Activated CD4-positive, alpha-beta T cell treated with anti-CD3 and anti-CD28 coated beads, Interleukin-2, amount 10 ng/mL, durations not matched to agents 7 days and 5 days (primary cell): ENCODE data around the gene TRIP6. TPM values are rescaled to one million over a fixed set of nuclear protein-coding genes. Genes with fewer than 3 reads are reported as not detected.
A peak's percentile ranks its signal among the peaks of the same experiment; 100 is the strongest.
"Not testable (repeated sequence)": the region's sequence is repeated elsewhere in the genome, so short reads cannot be mapped to it uniquely, and the experiment has no call there.

Experiments used
- CTCF ChIA-PET: fragments of 350-600 bp; sonication (Branson Sonifier 250); formaldehyde crosslinking; loops from one replicate; lab custom pipeline; 2021; ENCODE audit warnings: antibody characterized with exemption; lab: Charles Lee
- POLR2A ChIA-PET: fragments of 350-600 bp; sonication (Branson Sonifier 250); formaldehyde crosslinking; loops from one replicate; lab custom pipeline; 2021; ENCODE audit warnings: antibody characterized with exemption; lab: Charles Lee
- DNase-seq: peaks from one replicate; pipeline ENCODE4 v3.0.0-alpha.2; 2020
- H3K27ac Mint-ChIP-seq: one replicate; pipeline ENCODE4 v1.8.0; 2021; ENCODE audit warnings: mild to moderate bottlenecking, moderate library complexity, mixed read lengths
- H3K27me3 Mint-ChIP-seq: one replicate; pipeline ENCODE4 v1.8.0; 2021; ENCODE audit warnings: mixed read lengths
- H3K36me3 Mint-ChIP-seq: one replicate; pipeline ENCODE4 v1.8.0; 2021; ENCODE audit warnings: low read depth, mixed read lengths
- H3K4me1 Mint-ChIP-seq: one replicate; pipeline ENCODE4 v1.8.0; 2021; ENCODE audit warnings: mixed read lengths
- H3K4me3 Mint-ChIP-seq: one replicate; pipeline ENCODE4 v1.8.0; 2021; ENCODE audit warnings: mild to moderate bottlenecking, moderate library complexity, mixed read lengths
- H3K9me3 Mint-ChIP-seq: one replicate; pipeline ENCODE4 v1.8.0; 2021; ENCODE audit warnings: mixed read lengths
- total RNA-seq, 2 experiments: library from RNA; stranded (reverse); gene quantifications; one replicate each; pipeline ENCODE4 v1.2.3, GENCODE V29; 2021

The TRIP6 gene
- total RNA-seq, 2 experiments from 2014 or later: 24.8 to 34.2 TPM

DNA sequence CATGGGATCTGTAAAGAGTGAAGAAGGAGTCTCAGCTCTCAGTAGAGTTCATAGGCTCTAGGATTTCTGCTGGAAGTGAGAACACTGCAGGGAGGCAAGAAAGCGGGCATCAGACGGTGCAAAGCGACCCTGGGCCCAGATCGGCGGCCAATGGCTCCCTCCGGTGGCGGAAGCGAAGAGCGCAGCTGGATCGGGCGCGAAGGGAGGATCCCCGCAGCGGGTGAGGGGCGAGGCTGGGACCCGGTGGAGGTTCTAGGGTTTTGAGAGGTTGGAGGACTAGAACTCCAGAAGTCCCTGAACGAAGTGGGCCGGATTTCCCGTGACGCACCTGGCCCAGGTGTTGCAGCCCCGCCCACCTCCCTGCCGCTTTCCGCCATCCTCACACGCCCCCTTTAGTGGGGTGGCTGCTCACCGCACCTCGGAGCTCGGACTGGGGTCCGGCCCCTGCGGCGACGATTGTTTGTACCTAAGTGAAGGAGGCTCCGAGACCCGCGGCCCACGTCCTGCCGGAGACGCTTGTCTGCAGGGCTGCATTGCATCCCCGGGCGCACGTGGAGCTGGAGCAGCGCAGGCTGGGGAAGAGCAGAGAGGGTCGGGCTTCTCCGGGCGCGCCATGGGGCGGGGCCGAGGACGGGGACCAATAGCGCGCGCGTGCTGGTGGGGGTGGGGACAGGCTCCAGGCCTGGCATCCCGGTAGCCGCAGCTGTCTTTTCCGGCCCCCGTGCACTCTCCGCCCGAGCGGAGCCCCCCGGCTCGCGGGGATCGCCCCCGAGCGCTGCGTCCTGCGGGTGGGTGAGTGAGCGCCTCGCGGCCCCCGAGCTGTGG lies 14.9 kb upstream of the TRIP6 start, which contains the start of gene SLC12A9:
Gene SLC12A9, plus strand, starts transcription at position 666 of the 825 bp plus-strand sequence. CDS start 1,485 bp downstream, outside the sequence.
- Mint-ChIP-seq H3K27me3 (no peaks in the 10 kb centered on the region), H3K36me3 (peaks cover 10% of the 10 kb centered on the region), H3K9me3 (no peaks in the 10 kb centered on the region), H3K4me3 (peak within 1 kb of the TSS; percentile 97), H3K4me1 (peaks cover 22% of the 10 kb centered on the region), H3K27ac (peak within 1 kb of the TSS; percentile 80)
- ChIA-PET POLR2A (interaction anchor here (0.5 to 0.8 kb wide), 6 partner anchors 15 to 471 kb away, joined by 3 to 6 read pairs (median 3); partner anchors contain the start of gene POP7), CTCF (interaction anchor here (0.6 to 4.4 kb wide), 30 partner anchors 9 to 416 kb away, joined by 3 to 40 read pairs (median 3); partner anchors contain the start of genes GIGYF1, GNB2, MOSPD3 and POP7)
- peak; percentile 89 for DNase-seq

DNA sequence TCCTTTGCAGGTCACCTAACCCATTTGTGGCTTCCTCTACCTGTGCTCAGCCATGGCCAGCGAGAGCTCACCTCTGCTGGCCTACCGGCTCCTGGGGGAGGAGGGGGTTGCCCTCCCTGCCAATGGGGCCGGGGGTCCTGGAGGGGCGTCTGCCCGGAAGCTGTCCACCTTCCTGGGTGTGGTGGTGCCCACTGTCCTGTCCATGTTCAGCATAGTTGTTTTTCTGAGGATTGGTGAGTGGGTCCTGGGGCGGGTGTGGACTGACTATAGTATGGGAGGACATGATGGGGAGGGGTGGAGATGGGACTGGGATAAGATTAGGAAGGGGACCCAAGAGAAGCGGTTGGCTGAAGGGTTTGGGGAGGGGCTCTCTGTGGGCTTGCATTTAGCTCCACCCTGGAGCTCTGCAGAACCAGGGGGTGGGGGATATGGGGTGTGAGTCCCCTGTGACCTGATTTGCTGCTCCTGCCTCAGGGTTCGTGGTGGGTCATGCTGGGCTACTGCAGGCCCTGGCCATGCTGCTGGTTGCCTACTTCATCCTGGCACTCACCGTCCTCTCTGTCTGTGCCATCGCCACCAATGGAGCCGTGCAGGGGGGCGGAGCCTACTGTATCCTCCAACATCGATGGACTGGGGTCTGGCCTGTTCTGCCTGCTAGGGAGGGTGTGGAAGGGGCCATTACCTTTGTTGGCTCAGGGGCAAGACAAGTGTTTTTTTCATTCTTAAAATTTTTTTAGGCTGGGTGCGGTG lies 12.9 kb upstream of the TRIP6 start:
- DNase-seq: no peak
- Mint-ChIP-seq H3K4me3 (peak overlapping the region; percentile 97), H3K36me3 (peaks cover 13% of the 10 kb centered on the region), H3K27ac (peak overlapping the region; percentile 9), H3K9me3 (no peaks in the 10 kb centered on the region), H3K27me3 (no peaks in the 10 kb centered on the region), H3K4me1 (peaks cover 22% of the 10 kb centered on the region)
- ChIA-PET POLR2A (no interaction called here), CTCF (interaction anchor here (0.7 to 4.4 kb wide), 5 partner anchors 10 to 161 kb away, joined by 3 to 40 read pairs (median 14); partner anchors contain the start of genes ACHE, GIGYF1 and POP7)

DNA sequence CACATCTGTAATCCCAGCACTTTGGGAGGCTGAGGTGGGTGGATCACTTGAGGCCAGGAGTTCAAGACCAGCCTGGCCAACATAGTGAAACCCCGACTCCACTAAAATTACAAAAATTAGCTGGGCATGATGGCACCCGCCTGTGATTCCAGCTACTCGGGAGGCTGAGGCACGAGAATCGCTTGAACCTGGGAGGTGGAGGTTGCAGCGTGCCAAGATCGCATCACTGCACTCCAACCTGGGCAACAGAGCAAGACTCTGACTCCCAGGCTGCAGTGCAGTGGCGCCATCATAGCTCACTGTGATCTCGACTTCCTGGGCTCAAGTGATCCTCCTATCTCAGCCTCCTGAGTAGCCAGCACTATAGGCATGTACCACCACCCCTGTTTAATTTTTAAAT lies 12.3 kb upstream of the TRIP6 start:
- H3K9me3 Mint-ChIP-seq, H3K27me3 Mint-ChIP-seq, CTCF ChIA-PET, POLR2A ChIA-PET, DNase-seq, H3K4me3 Mint-ChIP-seq, H3K27ac Mint-ChIP-seq: not testable (repeated sequence)
- peaks cover 17% of the 10 kb centered on the region for H3K36me3 Mint-ChIP-seq
- H3K4me1 Mint-ChIP-seq: peaks cover 22% of the 10 kb centered on the region

DNA sequence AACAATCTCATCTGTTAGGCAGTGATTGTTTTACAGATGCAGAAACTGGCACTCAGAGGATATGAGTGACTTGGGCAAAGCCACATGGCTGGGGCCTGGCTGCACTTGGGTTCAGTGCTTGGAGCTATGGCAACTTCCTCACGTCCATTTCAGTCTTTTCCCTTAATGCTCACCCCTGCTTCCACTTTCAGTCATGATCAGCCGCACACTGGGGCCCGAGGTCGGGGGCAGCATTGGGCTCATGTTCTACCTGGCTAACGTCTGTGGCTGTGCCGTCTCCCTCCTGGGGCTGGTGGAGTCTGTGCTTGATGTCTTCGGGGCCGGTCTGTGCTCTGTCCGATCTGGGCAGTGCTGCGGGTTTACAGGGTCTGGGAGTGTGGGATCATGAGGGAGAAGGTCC lies 11.7 kb upstream of the TRIP6 start:
- DNase-seq: no peak
- CTCF ChIA-PET: interaction anchor here (0.6 to 2.6 kb wide), 3 partner anchors 150 to 430 kb away, joined by 3 to 13 read pairs (median 4); partner anchors contain the start of gene POP7
- Mint-ChIP-seq H3K36me3 (peaks cover 23% of the 10 kb centered on the region), H3K9me3 (no peaks in the 10 kb centered on the region), H3K4me1 (peaks cover 22% of the 10 kb centered on the region), H3K4me3 (no peak overlapping the region), H3K27me3 (no peaks in the 10 kb centered on the region), H3K27ac (no peak overlapping the region)
- POLR2A ChIA-PET: no interaction called here

DNA sequence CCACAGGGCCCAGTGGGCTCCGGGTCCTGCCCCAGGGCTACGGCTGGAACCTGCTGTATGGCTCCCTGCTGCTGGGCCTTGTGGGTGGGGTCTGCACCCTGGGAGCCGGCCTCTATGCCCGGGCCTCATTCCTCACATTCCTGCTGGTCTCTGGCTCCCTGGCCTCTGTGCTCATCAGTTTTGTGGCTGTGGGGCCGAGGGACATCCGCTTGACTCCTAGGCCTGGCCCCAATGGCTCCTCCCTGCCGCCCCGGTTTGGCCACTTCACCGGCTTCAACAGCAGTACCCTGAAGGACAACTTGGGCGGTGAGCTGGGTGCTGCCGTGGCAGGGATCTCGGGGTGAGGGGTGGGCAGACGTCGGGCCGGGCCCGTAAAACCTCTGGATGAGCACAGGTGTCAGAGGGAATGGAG lies 10.3 kb upstream of the TRIP6 start:
- POLR2A ChIA-PET: no interaction called here
- no peak overlapping the region for H3K4me3 Mint-ChIP-seq
- no peak for DNase-seq

DNA sequence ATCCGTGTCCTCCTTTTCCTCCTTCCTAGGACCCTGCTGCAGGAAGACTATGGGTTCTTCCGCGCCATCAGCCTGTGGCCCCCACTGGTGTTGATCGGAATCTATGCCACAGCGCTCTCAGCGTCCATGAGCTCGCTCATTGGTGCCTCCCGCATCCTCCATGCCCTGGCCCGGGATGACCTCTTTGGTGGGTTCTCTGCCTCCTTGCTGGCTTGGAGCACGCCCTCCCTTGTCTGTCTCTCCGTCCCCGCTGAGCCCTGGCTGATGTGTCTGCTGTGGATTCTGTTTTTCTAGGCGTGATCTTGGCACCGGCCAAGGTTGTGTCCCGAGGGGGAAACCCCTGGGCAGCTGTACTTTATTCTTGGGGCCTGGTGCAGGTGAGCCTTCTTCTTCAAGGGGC lies 7.3 kb upstream of the TRIP6 start:
- Mint-ChIP-seq H3K27ac (no peak overlapping the region), H3K4me1 (peaks cover 7% of the 10 kb centered on the region), H3K36me3 (peaks cover 46% of the 10 kb centered on the region), H3K4me3 (no peak overlapping the region), H3K27me3 (no peaks in the 10 kb centered on the region), H3K9me3 (no peaks in the 10 kb centered on the region)
- CTCF ChIA-PET: interaction anchor here (0.5 to 1.6 kb wide), 4 partner anchors 12 to 531 kb away, joined by 3 read pairs; no protein-coding TSS in a partner anchor
- no peak for DNase-seq
- POLR2A ChIA-PET: no interaction called here

More for the DNA sequence above, 10.3 kb upstream of the TRIP6 start:
- H3K36me3 Mint-ChIP-seq: peaks cover 30% of the 10 kb centered on the region
- CTCF ChIA-PET: interaction anchor here (1.1 to 2.6 kb wide), 2 partner anchors 57 to 151 kb away, joined by 3 to 13 read pairs; partner anchors contain the start of gene POP7
- no peaks in the 10 kb centered on the region for H3K27me3 Mint-ChIP-seq
- no peaks in the 10 kb centered on the region for H3K9me3 Mint-ChIP-seq
- H3K4me1 Mint-ChIP-seq: peaks cover 19% of the 10 kb centered on the region
- H3K27ac Mint-ChIP-seq: no peak overlapping the region

DNA sequence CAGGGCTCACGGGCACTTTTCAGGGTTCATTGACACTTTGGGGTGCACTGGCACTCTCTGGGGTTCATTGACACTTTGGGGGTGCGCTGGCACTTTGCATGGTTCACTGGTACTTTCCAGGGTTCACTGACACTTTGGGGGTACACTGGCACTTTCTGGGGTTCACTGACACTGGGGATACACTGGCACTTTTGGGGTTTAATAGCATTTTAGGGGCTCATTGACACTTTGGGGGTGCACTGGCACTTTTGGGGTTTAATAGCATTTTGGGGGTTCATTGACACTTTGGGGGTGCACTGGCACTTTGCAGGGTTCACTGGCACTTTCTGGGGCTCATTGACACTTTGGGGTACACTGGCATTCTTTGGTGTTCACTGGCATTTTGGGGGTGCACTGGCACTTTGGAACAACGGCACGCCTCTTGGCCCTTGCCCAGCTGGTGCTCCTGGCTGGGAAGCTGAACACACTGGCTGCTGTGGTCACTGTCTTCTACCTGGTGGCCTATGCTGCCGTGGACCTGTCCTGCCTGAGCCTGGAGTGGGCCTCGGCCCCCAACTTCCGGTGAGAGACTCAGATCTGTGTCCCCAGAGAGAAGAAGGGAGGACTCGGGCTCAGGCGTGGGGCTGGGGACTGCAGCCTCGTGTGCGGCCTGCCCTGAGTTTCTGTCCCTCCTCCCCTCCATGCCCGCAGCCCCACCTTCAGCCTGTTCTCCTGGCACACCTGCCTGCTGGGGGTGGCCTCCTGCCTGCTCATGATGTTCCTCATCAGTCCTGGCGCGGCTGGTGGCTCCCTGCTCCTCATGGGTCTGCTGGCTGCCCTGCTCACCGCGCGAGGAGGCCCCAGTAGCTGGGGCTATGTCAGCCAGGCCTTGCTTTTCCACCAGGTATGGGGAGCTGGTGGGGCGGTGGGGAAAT lies 6.2 kb upstream of the TRIP6 start:
- no peak overlapping the region for H3K4me3 Mint-ChIP-seq
- H3K27ac Mint-ChIP-seq: no peak overlapping the region
- peaks cover 43% of the 10 kb centered on the region for H3K36me3 Mint-ChIP-seq
- H3K4me1 Mint-ChIP-seq: peaks cover 2% of the 10 kb centered on the region
- no peaks in the 10 kb centered on the region for H3K27me3 Mint-ChIP-seq
- no peaks in the 10 kb centered on the region for H3K9me3 Mint-ChIP-seq
- no peak for DNase-seq
- ChIA-PET POLR2A (interaction anchor here (0.6 kb wide), 1 partner anchor 129 kb away, joined by 4 read pairs; no protein-coding TSS in a partner anchor), CTCF (interaction anchor here (1.3 to 1.4 kb wide), 2 partner anchors 9 to 11 kb away, joined by 3 to 5 read pairs; partner anchors contain the start of gene SLC12A9)

DNA sequence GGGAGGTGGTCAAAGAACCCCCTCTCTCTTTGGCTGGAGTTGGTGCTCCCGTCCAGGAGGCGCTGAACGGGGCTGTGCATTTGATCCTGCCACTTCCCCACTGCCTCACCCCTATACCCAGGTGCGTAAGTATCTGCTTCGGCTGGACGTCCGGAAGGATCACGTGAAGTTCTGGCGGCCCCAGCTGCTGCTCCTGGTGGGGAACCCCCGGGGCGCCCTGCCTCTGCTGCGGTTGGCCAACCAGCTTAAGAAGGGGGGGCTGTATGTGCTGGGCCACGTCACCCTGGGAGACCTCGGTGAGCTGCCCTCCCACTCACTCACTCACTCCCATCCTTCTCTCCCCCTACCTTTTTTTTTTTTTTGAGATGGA lies 5.6 kb upstream of the TRIP6 start:
- ChIA-PET CTCF (interaction anchor here (0.7 to 1.3 kb wide), 2 partner anchors 9 to 58 kb away, joined by 4 to 5 read pairs; partner anchors contain the start of gene SLC12A9), POLR2A (interaction anchor here (0.6 kb wide), 1 partner anchor 129 kb away, joined by 4 read pairs; no protein-coding TSS in a partner anchor)
- H3K27ac Mint-ChIP-seq: no peak overlapping the region
- no peak for DNase-seq
- H3K4me1 Mint-ChIP-seq: peaks cover 4% of the 10 kb centered on the region
- H3K36me3 Mint-ChIP-seq: peaks cover 43% of the 10 kb centered on the region
- H3K27me3 Mint-ChIP-seq: no peaks in the 10 kb centered on the region
- no peak overlapping the region for H3K4me3 Mint-ChIP-seq
- no peaks in the 10 kb centered on the region for H3K9me3 Mint-ChIP-seq

DNA sequence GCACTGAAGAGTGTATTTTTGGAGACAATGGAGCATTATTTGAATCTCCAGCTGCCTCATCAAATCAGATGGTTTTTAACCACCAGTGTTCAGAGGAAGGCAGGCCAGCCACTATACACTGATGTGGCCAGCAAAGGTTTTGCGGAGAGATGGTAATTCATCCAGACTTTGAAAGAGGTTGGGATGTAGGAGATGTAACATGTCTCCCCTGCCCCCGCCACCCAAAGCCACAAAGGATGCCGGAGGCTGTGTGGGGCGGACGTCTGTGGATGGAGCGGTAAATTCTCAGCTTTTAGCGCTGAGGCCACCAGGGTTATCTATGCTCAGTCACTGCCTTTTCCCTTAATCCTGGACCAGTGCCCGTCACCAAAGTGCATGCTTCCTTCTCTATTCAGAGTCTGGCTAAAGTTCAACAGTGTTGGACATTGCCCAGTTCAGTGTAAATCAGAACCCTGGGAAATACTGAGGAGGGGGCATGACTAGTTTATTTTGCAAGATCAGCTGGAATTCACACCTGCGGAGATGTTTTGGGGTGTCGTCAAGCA lies 3.7 kb upstream of the TRIP6 start:
- ChIA-PET POLR2A (no interaction called here), CTCF (interaction anchor here (0.6 to 0.9 kb wide), 2 partner anchors 10 to 117 kb away, joined by 3 read pairs; no protein-coding TSS in a partner anchor)
- Mint-ChIP-seq H3K9me3 (no peaks in the 10 kb centered on the region), H3K36me3 (peaks cover 39% of the 10 kb centered on the region), H3K4me1 (peaks cover 16% of the 10 kb centered on the region), H3K4me3 (no peak overlapping the region), H3K27ac (no peak overlapping the region), H3K27me3 (no peaks in the 10 kb centered on the region)
- no peak for DNase-seq

DNA sequence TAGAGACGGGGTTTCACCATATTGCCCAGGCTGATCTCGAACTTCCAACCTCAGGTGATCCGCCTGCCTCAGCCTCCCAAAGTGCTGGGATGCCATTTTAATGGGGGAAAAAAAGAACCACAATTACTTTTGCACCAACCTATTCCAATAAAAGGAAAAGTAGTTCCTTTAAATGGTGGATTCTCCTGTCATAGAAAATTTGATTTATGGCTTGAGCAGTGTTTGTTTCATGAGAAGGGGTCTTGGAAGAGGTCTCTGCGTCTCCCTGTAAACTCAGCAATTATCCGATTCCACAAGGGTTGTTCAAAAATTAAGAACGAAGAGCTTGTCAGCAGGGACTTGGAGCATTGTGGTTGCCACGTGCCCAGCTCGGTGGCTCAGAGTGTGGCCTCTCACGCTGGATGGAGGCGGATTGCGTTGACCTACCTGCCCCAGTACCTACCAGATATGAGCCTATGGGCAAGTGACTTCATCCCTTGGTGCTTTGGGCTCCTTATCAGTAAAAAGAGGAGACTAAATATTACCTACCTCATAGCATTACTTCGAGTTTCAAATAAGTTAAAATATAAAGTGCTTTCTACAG lies 2.8 kb upstream of the TRIP6 start:
- DNase-seq: no peak
- H3K4me1 Mint-ChIP-seq: peaks cover 18% of the 10 kb centered on the region
- no peak overlapping the region for H3K4me3 Mint-ChIP-seq
- CTCF ChIA-PET: interaction anchor here (0.6 to 0.9 kb wide), 3 partner anchors 11 to 116 kb away, joined by 3 to 4 read pairs (median 3); no protein-coding TSS in a partner anchor
- POLR2A ChIA-PET: no interaction called here
- H3K9me3 Mint-ChIP-seq: no peaks in the 10 kb centered on the region
- H3K36me3 Mint-ChIP-seq: peaks cover 39% of the 10 kb centered on the region
- H3K27ac Mint-ChIP-seq: peak overlapping the region; percentile 10
- H3K27me3 Mint-ChIP-seq: no peaks in the 10 kb centered on the region

DNA sequence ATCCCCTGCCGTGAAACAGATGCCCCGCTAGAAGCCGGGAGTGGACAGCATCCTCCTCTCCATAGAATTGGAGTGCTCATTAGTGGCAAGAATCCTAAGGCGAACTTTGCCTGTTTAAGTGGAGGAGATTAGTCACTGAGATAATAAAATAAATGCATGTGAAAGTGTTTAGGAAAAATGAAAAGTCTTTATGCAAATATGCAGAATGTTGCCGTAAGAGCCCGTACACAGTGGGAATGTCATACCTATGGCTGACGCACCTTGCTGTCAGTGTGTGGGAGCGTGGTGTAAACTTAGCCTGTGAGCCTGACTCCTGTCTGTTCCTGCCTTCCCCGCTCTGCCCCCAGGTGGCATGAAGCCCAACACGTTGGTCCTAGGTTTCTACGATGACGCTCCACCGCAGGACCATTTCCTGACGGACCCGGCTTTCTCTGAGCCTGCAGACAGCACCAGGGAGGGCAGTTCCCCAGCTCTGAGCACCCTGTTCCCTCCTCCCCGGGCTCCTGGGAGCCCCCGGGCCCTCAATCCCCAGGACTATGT lies 1.7 kb upstream of the TRIP6 start:
- no peak overlapping the region for H3K4me3 Mint-ChIP-seq

More for the DNA sequence above, 1.7 kb upstream of the TRIP6 start:
- CTCF ChIA-PET: interaction anchor here (1.1 kb wide), 1 partner anchor 13 kb away, joined by 3 read pairs; the partner anchor contains the start of gene SLC12A9
- POLR2A ChIA-PET: no interaction called here
- peaks cover 30% of the 10 kb centered on the region for H3K36me3 Mint-ChIP-seq
- peak overlapping the region; percentile 54 for H3K27ac Mint-ChIP-seq
- peaks cover 18% of the 10 kb centered on the region for H3K4me1 Mint-ChIP-seq
- no peaks in the 10 kb centered on the region for H3K9me3 Mint-ChIP-seq
- no peak for DNase-seq
- no peaks in the 10 kb centered on the region for H3K27me3 Mint-ChIP-seq
